ENCODE measurements around the gene MAP1B.

Gene MAP1B

DNA sequence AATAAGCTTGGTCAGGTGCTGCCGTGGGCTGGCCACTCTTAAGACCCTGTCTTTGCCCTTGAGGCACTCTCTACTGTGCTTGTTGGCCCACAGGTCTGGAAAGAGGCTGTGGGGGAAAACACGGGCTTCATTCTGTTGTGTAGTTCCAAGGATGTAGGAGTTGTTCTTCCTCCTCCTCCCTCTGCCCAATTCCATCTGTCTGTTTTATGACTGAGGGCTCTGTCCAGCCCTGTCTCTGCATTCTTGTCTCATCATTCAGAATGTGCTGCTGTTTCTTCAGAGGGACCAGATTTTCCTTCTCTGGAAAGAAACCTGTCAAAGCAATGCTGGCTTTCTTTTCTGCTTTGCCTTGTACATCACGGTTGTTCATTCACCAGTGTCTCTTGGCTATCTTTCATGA lies 84.1 kb downstream of the MAP1B start:
- no peak for DNase-seq (ENCODE audit: low spot score)

DNA sequence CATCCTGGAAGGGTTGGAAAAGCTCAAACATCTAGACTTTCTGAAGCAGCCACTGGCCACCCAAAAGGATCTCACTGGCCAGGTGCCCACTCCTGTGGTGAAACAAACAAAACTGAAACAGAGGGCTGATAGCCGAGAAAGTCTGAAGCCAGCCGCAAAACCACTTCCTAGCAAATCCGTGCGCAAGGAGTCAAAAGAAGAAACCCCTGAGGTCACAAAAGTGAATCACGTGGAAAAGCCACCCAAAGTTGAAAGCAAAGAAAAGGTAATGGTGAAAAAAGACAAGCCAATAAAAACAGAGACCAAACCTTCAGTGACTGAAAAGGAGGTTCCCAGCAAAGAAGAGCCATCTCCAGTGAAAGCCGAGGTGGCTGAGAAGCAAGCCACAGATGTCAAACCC lies 87.6 kb downstream of the MAP1B start:
- no peak for DNase-seq (ENCODE audit: low spot score)

DNA sequence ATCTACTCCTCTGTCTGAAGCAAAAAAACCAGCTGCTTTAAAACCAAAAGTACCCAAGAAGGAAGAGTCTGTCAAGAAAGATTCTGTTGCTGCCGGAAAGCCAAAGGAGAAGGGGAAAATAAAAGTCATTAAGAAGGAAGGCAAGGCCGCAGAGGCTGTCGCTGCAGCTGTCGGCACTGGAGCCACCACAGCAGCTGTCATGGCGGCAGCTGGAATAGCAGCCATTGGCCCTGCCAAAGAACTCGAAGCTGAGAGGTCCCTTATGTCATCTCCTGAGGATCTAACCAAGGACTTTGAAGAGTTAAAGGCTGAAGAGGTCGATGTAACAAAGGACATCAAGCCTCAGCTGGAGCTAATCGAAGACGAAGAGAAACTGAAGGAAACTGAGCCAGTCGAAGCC lies 88.3 kb downstream of the MAP1B start:
- DNase-seq (ENCODE audit: low spot score), result no peak

DNA sequence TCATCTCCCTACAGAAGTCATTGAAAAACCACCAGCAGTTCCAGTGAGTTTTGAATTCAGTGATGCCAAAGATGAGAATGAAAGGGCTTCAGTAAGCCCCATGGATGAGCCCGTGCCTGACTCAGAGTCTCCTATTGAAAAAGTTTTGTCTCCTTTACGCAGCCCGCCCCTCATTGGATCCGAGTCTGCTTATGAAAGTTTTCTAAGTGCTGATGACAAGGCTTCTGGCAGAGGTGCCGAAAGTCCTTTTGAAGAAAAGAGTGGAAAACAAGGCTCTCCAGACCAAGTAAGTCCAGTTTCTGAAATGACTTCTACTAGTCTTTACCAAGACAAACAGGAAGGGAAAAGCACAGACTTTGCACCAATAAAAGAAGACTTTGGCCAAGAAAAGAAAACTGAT lies 90.1 kb downstream of the MAP1B start:
- no peak for DNase-seq (ENCODE audit: low spot score)

DNA sequence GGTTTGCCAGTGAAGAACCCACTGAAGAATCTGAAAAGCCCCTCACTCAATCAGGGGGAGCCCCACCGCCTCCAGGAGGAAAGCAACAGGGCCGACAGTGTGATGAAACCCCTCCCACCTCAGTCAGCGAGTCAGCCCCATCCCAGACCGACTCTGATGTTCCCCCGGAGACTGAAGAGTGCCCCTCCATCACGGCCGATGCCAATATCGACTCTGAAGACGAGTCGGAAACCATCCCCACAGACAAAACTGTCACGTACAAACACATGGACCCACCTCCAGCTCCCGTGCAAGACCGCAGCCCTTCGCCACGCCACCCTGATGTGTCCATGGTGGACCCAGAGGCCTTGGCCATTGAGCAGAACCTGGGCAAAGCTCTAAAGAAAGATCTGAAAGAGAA lies 92.4 kb downstream of the MAP1B start:
- DNase-seq (ENCODE audit: low spot score), result no peak

DNA sequence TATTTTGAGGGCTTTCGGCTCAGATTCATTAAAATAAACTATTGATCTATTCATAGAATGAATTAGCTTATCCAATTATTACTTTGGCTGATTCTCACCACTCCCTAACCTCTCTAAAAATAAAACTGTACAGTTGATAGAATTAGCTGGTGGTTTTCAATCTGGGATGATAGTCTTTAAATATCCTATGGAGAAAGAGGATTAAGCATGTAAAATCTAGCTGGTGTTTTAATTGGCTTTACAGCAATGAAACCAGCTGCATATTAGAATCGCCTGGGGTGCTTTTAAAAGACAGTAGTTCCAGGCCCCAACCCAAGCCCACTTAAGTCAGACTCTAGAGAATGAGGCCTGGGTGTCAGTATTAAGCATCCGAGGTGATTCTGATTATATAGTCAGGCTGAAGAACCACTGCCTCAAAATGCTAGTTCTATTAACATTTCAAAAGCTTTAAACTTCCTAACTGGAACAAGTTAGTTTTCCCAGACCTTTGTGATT lies 95.1 kb downstream of the MAP1B start:
- no peak for DNase-seq (ENCODE audit: low spot score)

DNA sequence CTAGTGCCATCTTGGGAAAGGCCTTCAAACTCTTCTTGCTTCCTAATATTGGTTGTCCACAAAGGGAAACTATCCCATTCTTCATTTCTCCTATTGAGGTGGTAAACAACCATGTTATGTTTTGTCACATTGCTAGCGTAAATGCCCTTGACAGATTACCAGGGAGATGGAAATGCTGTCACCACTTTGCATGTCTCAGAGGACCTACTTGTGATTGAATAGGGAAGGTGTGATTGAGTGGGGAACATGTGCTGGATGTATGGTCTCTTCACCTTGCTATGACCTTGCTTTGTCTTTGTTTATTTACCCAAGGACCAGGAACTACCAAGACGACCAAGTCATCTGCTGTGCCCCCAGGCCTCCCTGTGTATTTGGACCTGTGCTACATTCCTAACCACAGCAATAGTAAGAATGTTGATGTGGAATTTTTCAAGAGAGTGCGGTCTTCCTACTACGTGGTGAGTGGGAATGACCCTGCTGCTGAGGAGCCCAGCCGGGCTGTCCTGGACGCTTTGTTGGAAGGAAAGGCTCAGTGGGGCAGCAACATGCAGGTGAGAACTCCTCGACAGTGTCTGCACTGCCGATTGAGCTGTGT lies 96.1 kb downstream of the MAP1B start:
- no peak for DNase-seq (ENCODE audit: low spot score)

DNA sequence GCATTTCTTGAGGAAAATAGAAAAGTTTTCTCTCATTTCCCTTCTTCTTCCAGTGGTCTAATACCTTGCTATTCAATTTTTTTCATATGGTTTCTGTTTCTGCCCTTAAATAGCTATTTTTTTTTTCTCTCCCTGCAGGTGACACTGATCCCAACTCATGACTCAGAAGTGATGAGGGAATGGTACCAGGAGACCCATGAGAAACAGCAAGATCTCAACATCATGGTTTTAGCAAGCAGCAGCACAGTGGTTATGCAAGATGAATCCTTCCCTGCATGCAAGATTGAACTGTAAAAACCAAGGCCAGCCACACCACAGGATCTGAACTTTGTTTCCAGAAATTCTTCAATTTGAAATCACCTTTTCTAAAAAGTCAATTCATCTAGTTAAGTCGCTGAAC lies 97.7 kb downstream of the MAP1B start:
- no peak for DNase-seq (ENCODE audit: low spot score)

DNA sequence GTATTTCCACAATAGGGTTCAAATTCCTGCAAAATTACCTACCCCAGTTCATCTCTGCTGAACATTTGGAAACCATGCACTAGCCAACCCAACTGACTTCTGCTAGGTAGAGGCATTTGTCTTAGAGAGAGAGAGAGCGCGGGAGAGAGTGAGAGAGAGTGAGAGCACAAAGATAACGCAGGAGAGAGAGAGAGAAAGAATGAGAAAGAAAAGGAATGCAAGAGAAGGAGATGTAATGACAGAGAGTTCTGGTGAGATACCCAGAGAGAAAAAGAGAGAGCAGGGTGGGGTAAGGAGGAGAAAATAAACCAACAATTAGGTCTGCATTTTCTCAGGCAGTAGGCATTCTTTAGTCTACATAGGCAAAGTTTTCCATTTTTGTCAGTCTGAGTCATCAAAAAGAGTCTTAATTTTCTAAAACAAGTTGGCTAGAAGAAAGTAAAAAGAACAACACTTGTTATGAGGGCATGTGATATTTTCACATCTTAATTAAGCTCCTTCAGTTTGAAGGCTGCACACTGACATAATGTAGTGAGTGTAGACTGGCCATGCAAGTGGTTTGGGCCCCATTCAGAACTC lies 98.2 kb downstream of the MAP1B start:
- no peak for DNase-seq (ENCODE audit: low spot score)

DNA sequence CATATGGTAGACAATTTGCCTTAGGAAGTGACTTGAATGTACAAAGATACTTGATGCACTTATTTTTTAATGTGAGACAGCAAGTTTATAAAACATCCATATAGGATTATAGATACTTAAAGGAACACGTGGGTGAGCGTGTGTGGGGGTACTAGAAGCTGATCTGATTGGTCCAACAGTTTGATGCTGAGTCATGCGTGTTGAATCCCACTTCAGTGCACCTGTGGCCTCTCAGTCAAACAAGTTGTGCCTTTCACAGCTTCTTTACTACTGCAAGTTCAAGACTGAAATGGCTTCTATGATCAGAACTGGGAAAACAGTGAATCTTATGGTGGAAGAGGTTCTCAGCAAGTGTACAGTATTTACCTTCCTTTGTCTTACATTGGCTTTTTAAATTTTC lies 98.9 kb downstream of the MAP1B start:
- DNase-seq (ENCODE audit: low spot score), result no peak

DNA sequence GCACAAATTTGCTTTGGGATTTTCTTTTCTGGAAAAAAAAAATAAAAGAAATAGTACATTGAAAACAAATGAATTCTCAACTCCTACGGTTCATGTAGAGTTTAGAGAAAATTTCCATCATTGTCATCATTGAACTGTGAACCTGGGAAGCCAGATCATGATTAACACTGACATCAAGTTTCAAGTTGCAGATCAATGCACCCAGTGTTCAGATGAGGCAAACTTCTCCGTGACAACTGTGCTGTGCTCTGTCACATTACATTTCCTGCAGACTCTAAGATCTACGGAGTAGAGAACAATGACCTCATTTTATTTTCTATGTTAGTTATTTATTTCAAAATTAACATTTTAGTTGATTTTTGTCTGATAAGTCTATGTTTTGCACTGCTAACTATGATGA lies 99.7 kb downstream of the MAP1B start:
- DNase-seq (ENCODE audit: low spot score), result no peak

DNA sequence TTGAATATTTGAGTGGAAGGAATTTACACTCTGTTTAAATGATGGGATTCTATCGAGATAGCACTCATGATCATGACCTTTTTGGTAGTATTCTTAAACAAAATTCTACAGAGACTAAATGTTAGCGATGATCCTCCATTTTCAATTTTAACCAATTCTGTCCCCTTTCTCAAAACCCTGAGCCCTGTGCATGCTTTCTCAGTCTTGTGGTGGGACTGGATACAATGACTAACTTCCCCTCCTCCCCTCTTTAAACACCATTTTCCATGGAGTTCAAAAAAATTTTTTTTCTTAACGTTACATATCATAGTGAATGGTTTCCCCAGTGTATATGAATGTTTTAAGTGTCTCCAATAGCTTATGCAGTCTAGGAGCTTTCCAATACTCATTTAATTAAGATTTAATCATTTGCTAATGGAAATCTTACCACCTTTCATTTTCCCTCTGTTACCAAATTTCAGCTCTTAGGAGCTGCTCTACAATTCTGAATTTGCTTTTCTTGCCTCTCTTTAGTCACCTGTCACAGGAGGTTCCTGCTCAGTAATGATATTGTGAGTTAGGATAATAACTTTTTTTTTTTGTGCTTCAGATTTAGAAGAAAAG lies 101.2 kb downstream of the MAP1B start:
- no peak for DNase-seq (ENCODE audit: low spot score)

DNA sequence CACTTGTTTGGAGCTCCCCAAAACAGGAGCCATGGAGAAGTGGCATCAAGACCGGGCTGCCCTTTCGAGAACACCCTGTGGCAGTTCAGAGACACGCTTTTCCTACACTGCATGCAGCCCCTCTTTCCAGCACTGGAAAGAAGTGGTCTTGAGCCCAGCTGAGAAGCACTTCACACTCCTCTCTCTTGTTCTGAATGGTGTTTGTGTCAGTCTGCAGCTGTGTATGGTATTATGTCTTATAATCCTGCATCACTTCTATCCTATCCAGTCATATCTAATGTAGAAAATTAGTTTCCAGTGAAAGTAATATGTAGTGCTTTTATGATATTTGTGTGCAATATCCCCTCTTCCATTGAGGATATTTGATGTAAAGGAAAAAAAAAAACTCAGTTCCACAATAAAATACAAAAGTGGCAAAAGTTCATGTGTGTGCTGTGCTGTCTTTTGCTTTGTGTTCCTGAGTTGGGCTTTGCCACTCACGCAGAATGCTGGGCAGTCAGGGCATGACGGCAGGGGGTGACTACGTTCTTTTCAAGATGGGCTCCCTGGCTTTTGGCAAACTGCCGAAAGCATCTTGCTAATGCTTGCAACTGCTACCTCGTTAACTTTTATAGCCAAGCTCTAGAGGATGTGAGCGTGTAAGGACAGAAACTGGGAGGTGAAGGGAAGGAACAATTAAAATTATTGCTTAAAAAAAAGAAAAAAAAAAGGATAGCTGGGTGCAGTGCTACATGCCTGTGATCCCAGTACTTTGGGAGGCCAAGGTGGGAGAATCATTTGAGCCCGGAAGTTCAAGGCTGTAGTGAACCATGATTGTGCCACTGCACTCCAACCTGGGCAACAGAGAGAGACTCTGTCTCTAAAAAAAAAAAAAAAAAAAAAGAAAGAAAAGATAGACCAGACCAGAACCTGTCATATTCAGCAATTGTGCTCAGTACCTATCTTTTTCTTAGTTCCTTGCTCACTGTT lies 102.2 kb downstream of the MAP1B start:
- no peak for DNase-seq (ENCODE audit: low spot score)

DNA sequence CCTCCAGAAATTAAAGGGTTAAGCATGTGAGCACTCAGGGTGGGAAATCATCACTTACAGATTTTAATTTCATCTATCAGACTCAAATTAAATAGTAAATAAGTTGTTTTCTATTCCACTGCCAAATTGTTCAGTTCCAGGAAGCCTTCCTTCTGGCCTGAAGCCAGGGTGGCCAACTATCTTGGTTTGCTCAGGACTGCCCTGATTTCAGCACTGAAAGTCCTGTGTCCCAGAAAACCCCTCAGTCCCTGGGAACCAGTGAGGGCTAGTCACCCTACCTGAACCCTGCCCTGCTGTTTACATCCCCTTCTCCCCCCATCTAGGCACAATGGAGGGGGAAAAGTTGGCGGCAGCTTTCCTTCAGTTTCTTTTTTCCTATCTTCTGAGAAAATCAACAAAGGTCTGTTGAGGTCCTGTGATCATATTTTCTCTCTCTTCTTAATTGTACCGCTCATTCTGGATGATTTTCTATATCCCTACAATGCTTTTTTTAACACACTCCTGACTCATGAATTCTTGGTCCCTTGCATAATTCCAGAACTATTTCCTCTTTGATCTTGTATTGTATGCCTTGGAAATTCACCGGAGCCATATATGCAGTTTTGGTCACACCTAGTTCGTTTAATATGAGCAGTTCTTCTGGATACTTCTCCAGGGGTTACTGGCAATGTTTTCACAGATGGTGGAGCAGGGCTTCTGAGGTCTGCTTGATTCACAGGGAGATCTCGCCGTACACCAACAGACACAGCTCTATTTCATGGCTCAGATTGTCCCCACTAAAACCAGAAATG lies 103.8 kb downstream of the MAP1B start:
- DNase-seq (ENCODE audit: low spot score), result no peak

DNA sequence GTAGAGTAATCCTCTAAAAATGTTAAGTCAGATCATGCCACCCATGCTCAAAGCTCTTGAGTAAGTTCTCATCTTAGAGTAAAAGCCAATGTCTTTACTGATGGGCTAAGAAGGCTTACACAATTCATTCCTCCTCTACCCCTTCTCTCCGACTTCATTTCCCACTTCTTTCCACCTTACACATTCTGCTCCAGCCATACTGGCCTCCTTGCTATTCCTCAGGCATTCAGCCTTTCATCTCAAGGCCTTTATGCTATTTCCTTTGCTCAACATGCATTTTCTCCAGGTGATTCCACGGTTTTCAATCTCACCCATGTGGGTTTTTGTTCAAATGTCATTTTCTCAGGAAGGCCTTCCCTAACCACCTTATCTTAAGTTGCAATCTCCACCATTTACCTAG lies 104.9 kb downstream of the MAP1B start:
- DNase-seq (ENCODE audit: low spot score), result no peak

DNA sequence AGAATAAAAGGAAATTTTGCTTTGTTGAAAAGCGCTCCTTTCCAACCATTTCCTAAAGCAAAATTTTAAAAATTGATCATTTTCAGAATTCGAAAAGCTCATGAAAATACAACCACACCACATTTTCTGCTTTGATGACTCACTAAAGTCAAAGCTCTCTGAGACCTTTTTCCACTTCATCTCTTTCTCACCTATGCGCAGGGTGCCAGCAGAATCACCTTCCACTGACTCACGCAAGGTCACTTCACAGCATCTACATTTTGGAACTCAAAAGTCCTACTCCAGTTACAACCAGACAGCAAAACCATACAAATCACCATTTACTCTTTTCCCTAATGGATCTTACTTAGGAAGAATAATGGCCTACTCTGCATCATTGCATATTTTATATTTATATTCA lies 106.2 kb downstream of the MAP1B start:
- DNase-seq (ENCODE audit: low spot score), result no peak

DNA sequence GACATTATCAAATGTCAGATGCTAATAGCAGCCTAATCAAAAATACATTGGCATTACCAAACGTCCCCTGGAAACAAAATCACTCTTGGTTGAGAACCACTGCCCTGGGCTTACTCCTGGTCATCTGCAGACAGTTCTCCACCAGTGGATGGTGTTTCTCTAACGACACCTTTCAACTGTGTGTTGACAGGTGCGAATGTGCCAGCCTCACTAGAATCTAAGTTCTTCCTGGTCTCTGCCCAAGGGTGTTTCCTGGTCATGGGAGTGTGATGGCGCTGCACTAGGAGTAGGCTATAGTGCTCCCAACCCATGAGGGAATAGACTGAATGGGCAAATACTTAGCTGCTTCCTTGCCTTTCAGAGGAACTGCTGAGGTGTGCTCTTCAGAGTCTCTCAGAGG lies 106.9 kb downstream of the MAP1B start:
- DNase-seq (ENCODE audit: low spot score), result no peak

DNA sequence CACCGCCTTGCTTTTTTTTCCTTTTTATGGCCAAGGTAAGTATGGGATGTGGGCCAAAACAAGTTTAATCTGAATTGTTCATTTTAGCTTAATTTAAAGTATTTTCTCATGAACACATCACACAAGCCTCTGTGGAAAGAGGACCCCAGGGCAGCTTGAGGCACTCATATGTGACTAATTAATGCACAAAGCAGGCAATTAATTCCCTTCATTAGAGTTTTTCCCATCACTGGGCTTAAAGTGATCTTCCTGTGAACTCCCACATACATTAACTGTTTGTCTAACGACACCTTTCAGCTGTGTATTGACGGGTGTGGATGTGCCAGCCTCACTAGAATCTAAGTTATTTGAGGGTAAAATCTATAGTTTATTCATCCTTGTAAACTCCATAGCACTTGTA lies 109.5 kb downstream of the MAP1B start:
- DNase-seq (ENCODE audit: low spot score), result no peak

DNA sequence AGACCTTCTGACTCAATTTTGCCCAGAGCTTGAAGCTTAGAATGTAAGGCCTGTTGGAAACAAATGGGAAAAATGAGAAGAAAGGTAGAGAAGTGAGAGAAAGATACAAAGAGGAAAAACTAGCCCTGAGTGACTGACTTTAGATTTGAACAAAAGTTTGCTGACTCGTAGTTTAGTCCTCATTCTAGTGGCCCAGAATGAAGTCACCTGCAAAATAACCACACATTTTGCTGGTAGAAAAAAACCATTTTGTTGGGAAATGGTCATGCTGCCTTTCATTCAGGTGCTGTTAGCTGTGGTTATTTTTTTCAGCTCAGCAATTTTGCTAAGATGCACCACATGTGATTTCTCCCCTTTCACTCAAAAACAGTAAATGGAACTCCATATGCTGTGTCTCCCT lies 113.8 kb downstream of the MAP1B start:
- no peak for DNase-seq (ENCODE audit: low spot score)

DNA sequence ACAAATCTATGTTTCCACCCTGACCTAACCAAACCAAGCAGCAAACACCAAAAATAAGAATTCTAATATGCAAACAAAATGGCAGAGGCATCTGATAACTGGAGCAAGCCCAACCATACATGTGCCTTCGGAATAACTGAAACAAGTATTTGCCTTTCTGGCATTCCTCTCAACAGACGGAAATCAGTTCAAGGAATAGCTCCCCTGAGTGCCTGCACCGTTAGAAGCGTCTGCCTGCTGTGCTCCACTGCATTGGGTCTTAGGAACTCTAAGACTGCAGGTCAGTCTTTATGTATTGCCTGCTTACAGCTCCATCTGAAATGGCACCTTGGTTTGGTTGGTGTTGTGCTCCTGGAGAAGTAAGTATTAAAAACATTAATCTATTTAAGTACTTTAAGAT lies 114.3 kb downstream of the MAP1B start:
- DNase-seq (ENCODE audit: low spot score), result no peak

DNA sequence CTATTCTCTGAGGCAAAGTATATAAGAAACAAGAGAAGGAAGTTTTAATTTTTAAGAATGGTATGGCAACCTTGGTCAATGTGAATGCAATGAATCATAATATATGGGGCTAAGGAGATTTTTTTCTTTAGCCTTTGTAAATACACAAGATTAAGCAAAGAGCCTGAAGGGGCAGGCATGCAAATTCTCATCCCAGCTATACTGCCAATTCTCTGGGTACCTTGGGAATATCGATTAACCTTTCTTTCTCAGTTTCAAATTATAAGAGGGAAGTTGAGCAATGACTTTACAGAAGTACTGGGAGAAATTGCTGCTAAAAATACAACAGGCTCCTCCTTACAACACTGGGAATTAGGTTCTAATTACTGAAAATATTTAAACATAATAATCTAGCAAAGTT lies 115.2 kb downstream of the MAP1B start:
- DNase-seq (ENCODE audit: low spot score), result no peak

DNA sequence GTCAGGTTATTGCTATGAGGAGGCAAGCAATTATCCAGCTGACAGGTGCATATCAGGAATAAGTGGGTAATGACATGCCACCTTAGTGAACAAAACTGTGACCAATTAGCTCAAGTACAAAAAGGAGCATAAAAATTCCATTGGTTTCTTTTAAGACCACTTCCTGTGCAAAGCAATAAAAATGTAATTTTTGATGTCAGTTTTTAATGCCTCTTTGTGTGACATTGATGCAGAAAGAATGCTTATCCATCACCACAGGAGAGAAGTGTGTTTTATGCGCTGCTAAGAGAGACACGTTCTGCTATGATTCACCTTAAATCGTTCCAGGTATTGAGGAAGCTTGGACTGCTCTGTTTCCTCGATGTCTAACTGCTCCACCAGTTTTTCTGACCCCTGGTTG lies 116.1 kb downstream of the MAP1B start:
- no peak for DNase-seq (ENCODE audit: low spot score)
